K562 (cell line): ENCODE measurements around the gene GLT1D1. TPM values are rescaled to one million over a fixed set of nuclear protein-coding genes. Genes with fewer than 3 reads are reported as not detected.

Experiments
- ATAC-seq: fragments of 200-7000 bp; cut with Tn5 transposase; 3 replicates; pipeline ENCODE4 v1.9.1; 2020; ENCODE audit warnings: moderate library complexity
- BruUV-seq: library from RNA; stranded (reverse); fragments of 400-500 nt; replicated peaks from 2 replicates; lab custom pipeline; 2021; lab: Mats Ljungman, UMichigan
- CTCF ChIA-PET: fragments of 300-600 bp; formaldehyde crosslinking; extraction: SDS; loops from one replicate; lab custom pipeline; 2021; ENCODE audit warnings: low intra/inter-chr PET ratio; lab: Yijun Ruan, JAX
- POLR2A ChIA-PET: fragments of 300-600, 350-650 bp; sonication (Branson Sonifier 250); formaldehyde crosslinking; extraction: SDS; loops from one replicate; lab custom pipeline; 2021; ENCODE audit warnings: antibody characterized with exemption, inconsistent platforms; lab: Yijun Ruan, JAX
- DNase-seq, 4 experiments: peaks; one replicate each; pipeline versions ENCODE4 v3.0.0 to v3.0.0-alpha.2; 2011 to 2018; ENCODE audit warnings: low spot score in 3 of 4, mixed read lengths in 3 of 4; ENCODE audit errors: extremely low read depth in 1 of 4
- FAIRE-seq: peaks from 2 replicates; lab custom pipeline; 2011; peaks lifted over from hg19 to GRCh38; lab: Jason Lieb, UNC
- H2AFZ ChIP-seq: 2 replicates; pipeline ENCODE4 v1.6.0; 2011; ENCODE audit warnings: low read depth, low read length, control low read depth, inconsistent platforms
- H3K27ac ChIP-seq: fragments of 200-600 bp; 3 replicates; pipeline ENCODE4 v1.8.0; 2011; ENCODE audit warnings: low read depth, mild to moderate bottlenecking, control low read depth, inconsistent platforms, low read length, moderate library complexity, mixed read lengths; ENCODE audit errors: extremely low read depth
- H3K27me3 ChIP-seq, 2 experiments: fragments of 300-600 bp in 1 of 2; 2 replicates in 1 of 2; 3 replicates in 1 of 2; pipeline versions ENCODE4 v1.6.0 to v1.8.0; 2011; ENCODE audit warnings: inconsistent platforms in 2 of 2, low read length in 2 of 2, mild to moderate bottlenecking in 1 of 2, mixed read lengths in 1 of 2, moderate library complexity in 1 of 2; ENCODE audit not compliant: control insufficient read depth in 2 of 2, insufficient read depth in 2 of 2
- H3K36me3 ChIP-seq: fragments of 300-600 bp; 3 replicates; pipeline ENCODE4 v1.8.0; 2011; ENCODE audit warnings: mild to moderate bottlenecking, low read length, inconsistent platforms; ENCODE audit not compliant: control insufficient read depth, insufficient read depth
- H3K4me1 ChIP-seq, 2 experiments: fragments of 200-600 bp in 1 of 2; replicated peaks in 1 of 2; 2 replicates in 1 of 2; 3 replicates in 1 of 2; pipeline versions ENCODE4 v1.5.1 to v1.8.0; 2011; ENCODE audit warnings: inconsistent platforms in 2 of 2, low read length in 2 of 2, mild to moderate bottlenecking in 1 of 2, mixed read lengths in 1 of 2, moderate library complexity in 1 of 2; ENCODE audit not compliant: control insufficient read depth in 2 of 2, insufficient read depth in 2 of 2
- H3K4me2 ChIP-seq: 2 replicates; pipeline ENCODE4 v1.6.1; 2011; ENCODE audit warnings: low read length, control low read depth, inconsistent platforms, mixed read lengths; ENCODE audit not compliant: insufficient read depth
- H3K4me3 ChIP-seq: fragments of 200-600 bp; sonication (generic), shearing (Covaris generic); 2 replicates; pipeline ENCODE4 v1.5.1; 2016; ENCODE audit warnings: control low read depth, inconsistent platforms
- H3K79me2 ChIP-seq: fragments of 200-600 bp; 3 replicates; pipeline ENCODE4 v1.8.0; 2011; ENCODE audit warnings: low read length, inconsistent platforms; ENCODE audit not compliant: control insufficient read depth, insufficient read depth
- H3K9ac ChIP-seq, 2 experiments: 2 replicates each; pipeline versions ENCODE4 v1.6.0 to v1.6.1; 2011; ENCODE audit warnings: low read depth in 2 of 2, low read length in 2 of 2, control low read depth in 1 of 2, inconsistent platforms in 1 of 2, mild to moderate bottlenecking in 1 of 2, mixed read lengths in 1 of 2; ENCODE audit not compliant: insufficient read depth in 1 of 2
- H3K9me1 ChIP-seq: one replicate; pipeline ENCODE4 v1.6.0; 2011; ENCODE audit warnings: inconsistent platforms, mild to moderate bottlenecking, low read length, moderate library complexity; ENCODE audit not compliant: control insufficient read depth, insufficient read depth
- H3K9me3 ChIP-seq: replicated peaks from 2 replicates; pipeline ENCODE4 v1.5.1; 2011; ENCODE audit warnings: low read depth, low read length, inconsistent platforms; ENCODE audit not compliant: control insufficient read depth, insufficient read depth
- H4K20me1 ChIP-seq: replicated peaks from 2 replicates; pipeline ENCODE4 v1.6.1; 2011; ENCODE audit warnings: low read length, inconsistent platforms, mixed read lengths; ENCODE audit not compliant: control insufficient read depth, insufficient read depth
- L3MBTL2 ChIP-seq: fragments of 450-650 bp; IDR thresholded peaks from 2 replicates; pipeline ENCODE4 v1.6.1; 2016; ENCODE audit warnings: mild to moderate bottlenecking, moderate library complexity
- PHB2 ChIP-seq: fragments of 450-650 bp; IDR thresholded peaks from 2 replicates; pipeline ENCODE4 v1.6.1; 2017; ENCODE audit warnings: low read depth
- ZKSCAN1 ChIP-seq: fragments of 150-350 bp; IDR thresholded peaks from 2 replicates; pipeline ENCODE4 v1.6.1; 2016; ENCODE audit warnings: low read depth, low read length
- ZNF347 ChIP-seq: fragments of 450-650 bp; formaldehyde crosslinking; IDR thresholded peaks from 2 replicates; pipeline ENCODE4 v1.4.0; 2020; ENCODE audit warnings: low read depth, mild to moderate bottlenecking, moderate library complexity
- WGBS: fragments of 100-300 bp; shearing (Covaris generic); methylation state at CpG from one replicate; pipeline ENCODE4 v1.1.6; 2016; ENCODE audit warnings: low coverage, mixed read lengths; ENCODE audit not compliant: insufficient coverage; ENCODE audit errors: missing lambda C conversion rate; 5-methylcytosine and 5-hydroxymethylcytosine counted together
- in situ Hi-C: fragments of 300-500 bp; cut with MboI; formaldehyde crosslinking; loops from 4 replicates; pipeline ENCODE4 v1.15.0; 2018; ENCODE audit warnings: inconsistent platforms, mixed read lengths
- intact Hi-C: fragments of 100-400 bp; cut with micrococcal nuclease; formaldehyde crosslinking; loops from 2 replicates; pipeline ENCODE4 v1.14.2; 2022
- polyA plus RNA-seq, 8 experiments: library from polyadenylated mRNA; depleted of rRNA in 4 of 8; stranded (reverse) in 5 of 8; unstranded in 3 of 8; fragments of >200 nt; fragmentation: Nextera tagmentation in 2 of 8; fragmentation: Illumina TruSeq in 1 of 8; extraction: Ambion mirVana in 2 of 8; extraction: Trizol in 1 of 8; gene quantifications; 2 replicates each; pipeline versions ENCODE4 v1.2.1 to v1.2.3, GENCODE V29; 2011 to 2014; ENCODE audit warnings: inconsistent platforms in 1 of 8, missing spikeins in 1 of 8
- total RNA-seq, 7 experiments: library from RNA; depleted of rRNA in 6 of 7; stranded (reverse); fragments of >200 nt in 6 of 7; fragmentation: Illumina TruSeq in 2 of 7; extraction: Trizol in 2 of 7; gene quantifications; 2 replicates each; pipeline versions ENCODE4 v1.2.1 to v1.2.3, GENCODE V29; 2011 to 2021; ENCODE audit warnings: low replicate concordance in 1 of 7
- TF ChIP-seq, protein P1 (sequence below): sonication (generic); formaldehyde crosslinking; IDR thresholded peaks from 2 replicates; pipeline ENCODE4 v1.8.0; 2022; ENCODE audit warnings: mild to moderate bottlenecking, missing genetic modification reagents
- TF ChIP-seq, protein P2 (sequence below): sonication (generic); formaldehyde crosslinking; IDR thresholded peaks from 2 replicates; pipeline ENCODE4 v1.8.0; 2023; ENCODE audit warnings: mild to moderate bottlenecking, missing genetic modification reagents
- TF ChIP-seq, protein P3 (sequence below): IDR thresholded peaks from 3 replicates; pipeline ENCODE4 v1.6.1; 2011; ENCODE audit warnings: borderline replicate concordance, mild to moderate bottlenecking, moderate library complexity; ENCODE audit not compliant: insufficient read length; ENCODE audit errors: extremely low read depth

GLT1D1 gene
- total and polyA plus RNA-seq, 9 of the 15 experiments (the other 6 are each of a cell fraction or from before 2014, with no cell fraction given), result 0.04 TPM; not detected in 8

GRCh38 chr12:128905003-128905544 is 51.8 kb downstream of the GLT1D1 start:
- Histone ChIP-seq H3K36me3 (no peaks in the 10 kb centered on the region), H3K27me3 (peaks cover 8 to 23% of the 10 kb centered on the region in 2 experiments; a peak in 4 of 5 replicates), H3K4me1 (no peaks in the 10 kb centered on the region), H3K79me2 (no peaks in the 10 kb centered on the region), H4K20me1 (no peaks in the 10 kb centered on the region), H3K9ac (no peak overlapping the region), H3K4me3 (no peak overlapping the region), H3K27ac (no peak overlapping the region), H3K9me1 (no peaks in the 10 kb centered on the region), H2AFZ (no peak overlapping the region), H3K9me3 (no peaks in the 10 kb centered on the region), H3K4me2 (no peak overlapping the region)
- ATAC-seq (no peak; the same call in 2 of the 3 replicates), FAIRE-seq (no peak), DNase-seq (no peak)
- 3% methylated on average over 13 of the region's 13 CpGs for WGBS
- POLR2A ChIA-PET, result interaction anchor here (0.5 kb wide), 1 partner anchor 42 kb away, joined by 3 read pairs; no protein-coding TSS in a partner anchor
- no TSS peak for BruUV-seq
- CTCF ChIA-PET, result no interaction called here
- in situ Hi-C loops, result no loop called here
- TF ChIP-seq, protein P1, sequence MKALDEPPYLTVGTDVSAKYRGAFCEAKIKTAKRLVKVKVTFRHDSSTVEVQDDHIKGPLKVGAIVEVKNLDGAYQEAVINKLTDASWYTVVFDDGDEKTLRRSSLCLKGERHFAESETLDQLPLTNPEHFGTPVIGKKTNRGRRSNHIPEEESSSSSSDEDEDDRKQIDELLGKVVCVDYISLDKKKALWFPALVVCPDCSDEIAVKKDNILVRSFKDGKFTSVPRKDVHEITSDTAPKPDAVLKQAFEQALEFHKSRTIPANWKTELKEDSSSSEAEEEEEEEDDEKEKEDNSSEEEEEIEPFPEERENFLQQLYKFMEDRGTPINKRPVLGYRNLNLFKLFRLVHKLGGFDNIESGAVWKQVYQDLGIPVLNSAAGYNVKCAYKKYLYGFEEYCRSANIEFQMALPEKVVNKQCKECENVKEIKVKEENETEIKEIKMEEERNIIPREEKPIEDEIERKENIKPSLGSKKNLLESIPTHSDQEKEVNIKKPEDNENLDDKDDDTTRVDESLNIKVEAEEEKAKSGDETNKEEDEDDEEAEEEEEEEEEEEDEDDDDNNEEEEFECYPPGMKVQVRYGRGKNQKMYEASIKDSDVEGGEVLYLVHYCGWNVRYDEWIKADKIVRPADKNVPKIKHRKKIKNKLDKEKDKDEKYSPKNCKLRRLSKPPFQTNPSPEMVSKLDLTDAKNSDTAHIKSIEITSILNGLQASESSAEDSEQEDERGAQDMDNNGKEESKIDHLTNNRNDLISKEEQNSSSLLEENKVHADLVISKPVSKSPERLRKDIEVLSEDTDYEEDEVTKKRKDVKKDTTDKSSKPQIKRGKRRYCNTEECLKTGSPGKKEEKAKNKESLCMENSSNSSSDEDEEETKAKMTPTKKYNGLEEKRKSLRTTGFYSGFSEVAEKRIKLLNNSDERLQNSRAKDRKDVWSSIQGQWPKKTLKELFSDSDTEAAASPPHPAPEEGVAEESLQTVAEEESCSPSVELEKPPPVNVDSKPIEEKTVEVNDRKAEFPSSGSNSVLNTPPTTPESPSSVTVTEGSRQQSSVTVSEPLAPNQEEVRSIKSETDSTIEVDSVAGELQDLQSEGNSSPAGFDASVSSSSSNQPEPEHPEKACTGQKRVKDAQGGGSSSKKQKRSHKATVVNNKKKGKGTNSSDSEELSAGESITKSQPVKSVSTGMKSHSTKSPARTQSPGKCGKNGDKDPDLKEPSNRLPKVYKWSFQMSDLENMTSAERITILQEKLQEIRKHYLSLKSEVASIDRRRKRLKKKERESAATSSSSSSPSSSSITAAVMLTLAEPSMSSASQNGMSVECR, result no peak
- TF ChIP-seq L3MBTL2 (peak; percentile 42; the same call in 1 of the 2 replicates), ZNF347 (CRISPR knock-in tag) (no peak), PHB2 (no peak), ZKSCAN1 (no peak)
- TF ChIP-seq, protein P2, sequence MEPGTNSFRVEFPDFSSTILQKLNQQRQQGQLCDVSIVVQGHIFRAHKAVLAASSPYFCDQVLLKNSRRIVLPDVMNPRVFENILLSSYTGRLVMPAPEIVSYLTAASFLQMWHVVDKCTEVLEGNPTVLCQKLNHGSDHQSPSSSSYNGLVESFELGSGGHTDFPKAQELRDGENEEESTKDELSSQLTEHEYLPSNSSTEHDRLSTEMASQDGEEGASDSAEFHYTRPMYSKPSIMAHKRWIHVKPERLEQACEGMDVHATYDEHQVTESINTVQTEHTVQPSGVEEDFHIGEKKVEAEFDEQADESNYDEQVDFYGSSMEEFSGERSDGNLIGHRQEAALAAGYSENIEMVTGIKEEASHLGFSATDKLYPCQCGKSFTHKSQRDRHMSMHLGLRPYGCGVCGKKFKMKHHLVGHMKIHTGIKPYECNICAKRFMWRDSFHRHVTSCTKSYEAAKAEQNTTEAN (CRISPR knock-in tag), result no peak
- TF ChIP-seq, protein P3, sequence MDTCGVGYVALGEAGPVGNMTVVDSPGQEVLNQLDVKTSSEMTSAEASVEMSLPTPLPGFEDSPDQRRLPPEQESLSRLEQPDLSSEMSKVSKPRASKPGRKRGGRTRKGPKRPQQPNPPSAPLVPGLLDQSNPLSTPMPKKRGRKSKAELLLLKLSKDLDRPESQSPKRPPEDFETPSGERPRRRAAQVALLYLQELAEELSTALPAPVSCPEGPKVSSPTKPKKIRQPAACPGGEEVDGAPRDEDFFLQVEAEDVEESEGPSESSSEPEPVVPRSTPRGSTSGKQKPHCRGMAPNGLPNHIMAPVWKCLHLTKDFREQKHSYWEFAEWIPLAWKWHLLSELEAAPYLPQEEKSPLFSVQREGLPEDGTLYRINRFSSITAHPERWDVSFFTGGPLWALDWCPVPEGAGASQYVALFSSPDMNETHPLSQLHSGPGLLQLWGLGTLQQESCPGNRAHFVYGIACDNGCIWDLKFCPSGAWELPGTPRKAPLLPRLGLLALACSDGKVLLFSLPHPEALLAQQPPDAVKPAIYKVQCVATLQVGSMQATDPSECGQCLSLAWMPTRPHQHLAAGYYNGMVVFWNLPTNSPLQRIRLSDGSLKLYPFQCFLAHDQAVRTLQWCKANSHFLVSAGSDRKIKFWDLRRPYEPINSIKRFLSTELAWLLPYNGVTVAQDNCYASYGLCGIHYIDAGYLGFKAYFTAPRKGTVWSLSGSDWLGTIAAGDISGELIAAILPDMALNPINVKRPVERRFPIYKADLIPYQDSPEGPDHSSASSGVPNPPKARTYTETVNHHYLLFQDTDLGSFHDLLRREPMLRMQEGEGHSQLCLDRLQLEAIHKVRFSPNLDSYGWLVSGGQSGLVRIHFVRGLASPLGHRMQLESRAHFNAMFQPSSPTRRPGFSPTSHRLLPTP, result no peak
- intact Hi-C loops, result no loop called here
